Amniotic epithelial cell (primary cell): ENCODE measurements around the gene LDLR.
"Not testable (repeated sequence)": the region's sequence is repeated elsewhere in the genome, so short reads cannot be mapped to it uniquely, and the experiment has no call there.

Experiments used
- DNase-seq: peaks from one replicate; pipeline ENCODE4 v3.0.0-alpha.2; 2010; ENCODE audit warnings: low read depth

The LDLR gene

DNA sequence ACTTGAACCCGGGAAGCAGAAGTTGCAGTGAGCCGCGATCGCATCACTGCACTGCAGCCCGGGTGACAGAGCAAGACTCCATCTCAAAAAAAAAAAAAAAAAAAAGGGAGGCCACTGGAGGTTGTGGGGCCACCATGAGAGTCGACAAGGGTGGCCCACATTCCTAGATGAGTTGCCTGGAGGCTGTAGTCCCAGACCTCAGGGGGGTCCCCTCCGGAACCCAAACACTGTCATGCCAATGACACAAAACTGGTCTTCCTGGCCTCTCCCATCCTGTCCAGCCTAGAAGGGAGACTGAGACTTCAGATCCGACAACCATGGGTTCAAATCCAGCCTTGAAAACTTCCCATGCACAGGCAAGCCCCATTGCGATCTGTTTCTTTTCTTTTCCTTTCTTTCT is 51.6 kb downstream of the LDLR start:
- no peak for DNase-seq

DNA sequence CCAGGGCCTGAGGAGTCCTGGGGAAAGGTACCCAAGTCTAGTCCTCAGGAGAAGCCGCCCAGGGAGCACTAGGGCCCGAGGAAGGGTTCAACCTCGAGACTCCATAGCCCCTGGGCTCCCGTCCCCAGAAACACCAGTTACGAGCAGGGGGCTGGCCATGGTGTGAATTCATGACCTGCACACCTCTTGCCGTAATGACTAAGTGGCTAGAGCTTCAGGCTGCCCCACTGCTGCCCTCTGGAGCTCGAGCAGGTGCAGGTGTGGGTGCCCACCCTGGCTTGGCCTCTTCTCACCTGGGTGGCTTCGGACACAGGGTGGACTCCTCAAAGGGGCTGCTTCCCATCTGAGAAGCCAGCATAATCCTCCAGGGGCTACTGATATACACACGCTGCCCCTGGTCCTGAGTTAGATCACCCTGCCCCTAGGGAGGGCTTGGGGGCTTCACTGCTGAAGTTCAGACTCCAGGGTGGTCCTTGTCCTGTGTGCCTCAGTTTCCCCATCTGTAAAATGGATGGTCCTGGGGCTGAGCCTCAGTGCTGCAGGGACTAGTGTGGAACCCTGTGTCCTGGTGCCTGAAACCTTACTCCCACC is 52.8 kb downstream of the LDLR start:
- DNase-seq = no peak

DNA sequence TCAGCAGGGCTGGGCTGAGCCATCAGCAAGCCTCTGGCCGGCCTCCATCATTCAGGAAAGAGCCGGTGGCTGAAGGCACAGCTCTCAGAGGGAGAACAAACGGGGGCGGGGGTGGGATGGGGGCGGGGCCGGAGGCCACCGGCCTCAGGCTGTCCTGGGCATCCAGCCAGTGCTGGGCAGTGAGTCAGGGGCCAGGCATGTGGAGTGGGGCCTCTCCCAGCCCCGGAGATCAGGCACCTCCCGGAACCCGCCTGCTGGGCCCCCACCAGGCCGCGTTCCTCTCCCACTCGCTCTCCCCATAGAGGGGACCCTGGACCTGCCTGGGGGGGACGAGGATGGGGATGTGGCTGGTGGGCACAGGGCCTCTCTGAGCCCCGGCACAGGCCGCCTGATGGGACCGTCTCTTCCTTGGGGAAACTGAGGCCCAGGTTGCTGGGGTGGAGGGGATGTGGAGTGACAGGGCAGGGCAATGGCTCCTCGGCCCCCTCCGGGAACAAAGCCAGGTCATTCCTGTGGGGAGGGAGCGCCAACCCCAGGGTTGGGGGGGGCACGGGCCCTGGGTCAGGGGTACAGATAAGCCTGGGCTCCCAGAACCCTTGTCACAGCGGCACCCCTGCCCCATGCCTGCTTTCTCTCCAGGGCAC is 53.4 kb downstream of the LDLR start:
- peak; percentile 94 for DNase-seq

DNA sequence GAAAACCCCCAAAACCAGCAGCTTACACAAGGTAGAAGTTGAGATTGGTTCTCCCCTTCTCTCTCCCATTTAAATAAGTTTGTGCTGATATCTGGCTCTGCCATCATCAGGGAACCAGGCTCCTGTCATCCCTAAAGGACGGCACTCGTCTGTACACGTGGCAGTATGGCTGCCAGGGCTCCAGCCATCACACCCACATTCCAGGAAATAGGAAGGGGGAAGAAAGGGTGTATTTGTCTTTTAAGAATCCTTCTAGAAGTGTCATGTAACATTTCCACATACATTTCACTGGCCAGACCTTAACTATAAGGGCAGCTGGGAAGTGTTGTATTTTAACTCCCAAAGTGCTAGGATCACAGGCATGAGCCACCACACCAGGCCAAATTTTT is 56.3 kb downstream of the LDLR start:
- DNase-seq = no peak

DNA sequence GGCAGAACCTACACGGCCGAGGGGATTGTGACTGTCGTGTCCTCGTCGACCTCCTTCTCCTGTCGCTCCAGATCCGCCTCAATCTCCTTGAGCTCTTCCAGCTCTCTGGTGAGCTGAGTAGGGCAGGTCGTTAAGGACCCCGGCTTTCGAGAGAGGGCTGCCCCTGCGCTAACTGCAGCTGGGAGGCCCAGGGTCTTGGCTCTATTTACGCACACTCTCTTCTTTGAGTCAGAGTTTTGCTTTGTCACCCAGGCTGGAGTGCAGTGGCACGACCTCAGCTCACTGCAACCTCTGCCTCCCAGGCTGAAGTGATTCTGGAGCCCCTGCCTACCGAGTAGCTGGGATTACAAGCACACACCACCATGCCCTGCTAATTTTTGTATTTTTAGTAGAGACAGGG is 58.7 kb downstream of the LDLR start:
- DNase-seq = no peak

DNA sequence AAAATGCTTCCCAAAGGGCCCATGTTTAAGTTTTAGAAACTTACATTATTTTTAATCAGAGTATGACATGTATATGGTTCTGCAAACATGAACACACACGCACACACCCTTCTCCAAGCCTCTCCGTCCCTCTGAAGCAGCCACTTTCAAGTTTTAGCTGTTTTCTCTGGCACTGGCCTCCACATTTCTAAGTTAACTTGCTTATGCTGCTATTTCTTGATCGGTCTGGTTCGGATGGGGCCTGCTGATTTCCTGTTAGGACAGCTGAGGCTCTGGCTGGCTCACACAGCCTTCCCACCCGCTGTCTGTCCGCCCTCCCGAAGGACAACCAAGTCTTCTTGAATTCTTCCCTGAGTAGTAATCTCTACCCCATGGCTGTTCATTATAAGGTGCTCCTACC is 61.9 kb downstream of the LDLR start:
- no peak for DNase-seq

DNA sequence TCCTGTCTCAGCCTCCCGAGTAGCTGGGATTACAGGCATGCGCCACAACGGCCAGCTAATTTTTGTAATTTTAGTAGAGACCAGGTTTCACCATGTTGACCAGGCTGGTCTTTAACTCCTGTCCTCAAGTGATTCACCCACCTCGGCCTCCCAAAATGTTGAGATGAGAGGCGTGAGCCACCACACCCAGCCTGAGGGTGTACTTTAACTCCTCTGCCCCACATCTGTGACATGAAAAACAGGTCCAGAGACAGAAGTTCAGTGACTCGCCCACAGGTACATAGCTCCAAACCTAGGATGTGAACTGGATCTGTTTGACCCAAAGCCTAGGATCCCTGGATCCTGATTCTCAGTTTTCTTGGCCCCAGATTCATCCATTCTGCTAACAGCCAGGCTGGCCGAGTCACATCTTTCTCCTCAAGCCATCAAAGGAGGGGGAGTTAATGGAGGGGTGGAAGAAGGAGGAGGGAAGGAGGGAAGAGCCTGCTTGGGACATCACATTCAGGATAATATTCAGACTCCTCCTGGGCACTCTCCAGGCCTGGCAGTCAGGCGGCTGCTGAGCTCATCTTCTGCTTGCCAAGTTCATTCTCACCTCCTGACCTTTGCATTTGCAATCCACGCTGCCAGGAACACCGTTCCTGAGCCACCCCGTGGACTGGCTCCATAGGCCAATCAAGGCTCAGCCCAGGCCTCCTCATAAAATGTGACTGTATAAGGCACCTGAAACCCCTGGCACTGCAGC is 63.2 kb downstream of the LDLR start:
- peak; percentile 93 for DNase-seq

DNA sequence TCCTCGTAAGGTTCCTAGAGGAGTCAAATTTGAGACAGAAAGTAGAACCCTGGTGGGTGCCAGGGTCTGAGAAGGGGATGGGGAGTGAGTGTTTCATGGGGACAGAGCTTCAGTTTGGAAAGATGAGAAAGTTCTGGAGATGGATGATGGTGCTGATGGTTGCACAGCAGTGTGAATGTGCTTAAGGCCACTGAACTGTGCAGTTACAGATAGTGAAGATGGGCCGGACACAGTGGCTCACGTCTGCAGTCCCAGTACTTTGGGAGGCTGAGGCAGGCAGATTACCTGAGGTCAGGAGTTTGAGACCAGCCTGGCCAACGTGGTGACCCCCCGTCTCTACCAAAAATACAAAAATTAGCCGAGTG is 65.4 kb downstream of the LDLR start:
- no peak for DNase-seq

DNA sequence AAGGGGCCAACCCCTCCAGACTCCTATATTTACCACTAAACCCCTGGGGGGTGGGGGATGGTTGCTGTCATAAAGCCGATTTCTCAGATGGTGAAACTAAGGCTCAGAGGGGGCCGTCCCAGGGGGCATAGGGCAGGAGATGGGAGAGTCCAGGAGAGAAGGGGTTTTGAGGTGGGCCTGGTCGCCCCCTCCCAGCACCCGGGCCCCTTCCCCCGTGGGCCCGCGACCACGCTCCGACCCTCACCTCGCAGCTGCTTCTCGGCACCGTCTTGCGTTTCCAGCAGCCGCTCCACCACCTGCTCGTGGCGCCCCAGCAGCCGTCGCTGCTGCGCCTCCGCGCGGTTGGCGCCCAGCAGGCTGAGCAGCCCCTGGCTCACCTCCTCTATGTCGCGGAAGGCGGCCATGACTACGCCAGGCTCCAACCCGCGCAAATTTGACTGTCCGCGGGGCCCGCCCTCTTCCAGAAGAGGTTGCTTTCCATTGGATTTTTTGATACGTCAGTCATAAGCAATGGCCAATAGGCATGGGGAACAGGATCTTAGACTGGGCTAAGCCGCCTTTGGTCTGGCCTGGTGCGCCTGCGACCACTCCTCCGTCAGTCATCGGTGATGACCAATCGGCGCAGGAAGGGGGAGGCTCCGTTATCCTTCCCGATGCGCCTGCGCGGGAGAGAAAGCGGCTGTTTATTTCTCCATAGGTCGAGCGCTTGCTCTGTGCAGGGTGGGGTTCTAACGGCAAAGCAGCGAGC is 66.3 kb downstream of the LDLR start, which contains the start of gene SPC24:
SPC24 (minus strand) TSS at position 410 of the 748 bp plus-strand sequence; CDS start at position 404, 6 bp downstream.
- peak; percentile 98 for DNase-seq

DNA sequence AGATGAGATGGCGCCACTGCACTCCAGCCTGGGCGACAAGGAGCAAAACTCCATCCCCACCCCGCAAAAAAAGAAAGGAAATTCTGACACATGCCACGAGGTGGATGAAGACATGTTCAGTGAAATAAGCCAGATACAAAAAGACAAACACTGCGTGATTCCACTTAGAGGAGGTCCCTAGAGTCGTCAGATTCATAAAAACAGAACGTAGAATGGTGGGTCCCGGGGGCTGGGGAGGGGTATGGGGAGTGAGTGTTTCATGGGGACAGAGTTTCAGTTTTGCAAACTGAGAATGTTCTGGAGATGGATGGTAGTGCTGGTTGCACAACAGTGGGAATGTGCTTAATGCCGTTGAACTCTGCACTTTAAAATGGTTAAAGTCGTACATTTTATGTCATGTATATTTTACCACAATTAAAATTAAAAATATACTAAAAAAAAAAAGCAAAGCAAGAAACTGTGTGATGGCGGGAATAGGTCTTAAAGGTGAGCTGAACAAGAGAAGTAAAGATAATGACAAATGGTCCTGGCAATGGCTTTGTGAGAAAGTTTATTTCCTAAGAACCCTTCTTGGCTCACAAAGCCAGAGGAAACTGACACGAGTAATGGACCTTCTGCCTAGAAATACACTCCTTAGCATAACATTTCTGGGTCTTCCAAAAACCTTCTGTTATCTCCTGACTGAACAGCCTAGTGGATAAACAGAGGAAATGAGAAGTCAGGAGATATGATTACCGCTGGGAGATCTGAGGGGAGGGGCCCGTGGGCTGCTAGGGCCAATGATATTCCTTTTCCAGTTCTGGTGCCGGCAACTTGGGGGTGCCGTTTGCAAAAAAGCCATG is 70.6 kb downstream of the LDLR start:
- DNase-seq = peak; percentile 81

DNA sequence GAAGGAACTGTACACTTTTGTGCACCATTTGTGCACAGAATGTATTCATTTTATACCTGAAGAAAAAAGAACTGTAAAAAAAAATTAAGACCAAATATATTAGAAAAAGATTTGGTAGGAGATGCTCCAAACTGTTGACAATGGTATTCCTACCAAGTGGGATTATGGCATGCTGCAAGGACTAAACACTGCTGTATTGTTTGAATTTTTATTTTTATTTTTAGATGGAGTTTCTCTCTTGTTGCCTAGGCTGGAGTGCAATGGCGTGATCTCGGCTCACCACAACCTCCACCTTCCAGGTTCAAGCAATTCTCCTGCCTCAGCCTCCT is 71.1 kb downstream of the LDLR start:
- not testable (repeated sequence) for DNase-seq

DNA sequence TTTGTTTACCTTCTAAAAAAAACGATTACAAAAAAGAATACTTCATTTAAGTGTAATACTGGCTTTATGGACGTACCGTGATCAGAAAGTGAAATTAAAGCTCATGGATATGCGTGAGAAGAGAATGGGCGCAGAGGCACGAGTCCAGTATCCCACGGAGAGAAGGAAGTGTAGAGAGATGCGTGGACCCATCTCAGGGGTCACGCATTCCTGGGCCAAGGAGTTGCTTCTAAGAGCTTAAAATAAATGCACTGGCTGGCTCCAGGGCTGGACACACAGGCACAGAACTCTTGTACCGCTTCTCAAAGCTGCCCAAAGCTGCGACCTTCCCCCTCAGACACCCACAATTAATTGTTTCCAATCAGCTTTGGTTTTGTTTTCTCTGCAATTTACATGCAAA is 75.0 kb downstream of the LDLR start:
- DNase-seq = no peak

DNA sequence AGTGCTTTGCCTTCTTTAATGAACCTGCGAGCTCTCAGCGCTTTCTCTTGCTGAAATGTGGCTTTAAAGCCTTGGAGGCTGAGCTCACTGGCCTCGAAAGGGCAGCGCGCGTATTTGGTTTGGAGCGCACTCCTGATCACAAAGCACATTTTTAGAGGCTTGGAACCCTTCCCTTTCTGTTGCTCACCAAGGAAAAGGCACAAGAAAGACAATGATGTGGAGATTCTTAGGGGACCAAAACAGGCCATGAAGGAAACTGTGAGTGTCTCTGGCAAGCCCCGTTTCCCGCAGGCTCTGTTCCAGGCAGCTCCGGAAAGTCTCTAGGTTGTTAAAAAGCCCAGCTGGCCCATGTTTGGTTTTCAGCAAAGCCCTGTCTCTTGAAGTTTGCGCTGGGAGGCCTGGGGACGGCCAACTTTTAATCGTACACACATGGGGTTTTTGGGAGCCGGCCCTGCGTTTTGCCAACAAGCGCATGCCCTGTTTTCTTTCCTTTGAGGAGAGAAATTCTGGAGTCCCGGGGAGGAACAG is 75.7 kb downstream of the LDLR start:
- no peak for DNase-seq

DNA sequence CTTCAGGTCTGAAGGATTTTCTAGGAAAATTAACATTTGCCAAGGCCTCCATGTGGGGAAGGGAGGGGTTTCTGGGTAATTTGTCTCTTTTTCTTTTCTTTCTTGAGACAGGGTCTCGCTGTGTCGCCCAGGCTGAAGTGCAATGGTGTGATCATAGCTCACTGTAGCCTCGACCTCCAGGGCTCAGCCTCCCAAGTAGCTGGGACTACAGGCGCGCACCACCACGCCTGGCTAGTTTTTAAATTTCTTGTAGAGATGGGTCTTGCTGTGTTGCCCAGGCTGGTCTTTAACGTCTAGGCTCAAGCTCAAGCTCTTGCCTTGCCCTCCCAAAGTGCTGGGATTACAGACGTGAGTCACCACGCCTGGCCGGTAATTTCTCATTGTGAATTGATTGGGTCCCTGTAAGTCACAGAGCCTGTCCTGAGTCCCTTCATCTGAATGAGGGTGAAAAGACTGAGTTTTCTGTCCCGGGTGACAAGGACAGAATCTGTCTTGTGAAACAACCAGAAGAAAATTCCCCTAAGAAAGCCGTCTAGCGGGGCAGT is 76.3 kb downstream of the LDLR start:
- no peak for DNase-seq

DNA sequence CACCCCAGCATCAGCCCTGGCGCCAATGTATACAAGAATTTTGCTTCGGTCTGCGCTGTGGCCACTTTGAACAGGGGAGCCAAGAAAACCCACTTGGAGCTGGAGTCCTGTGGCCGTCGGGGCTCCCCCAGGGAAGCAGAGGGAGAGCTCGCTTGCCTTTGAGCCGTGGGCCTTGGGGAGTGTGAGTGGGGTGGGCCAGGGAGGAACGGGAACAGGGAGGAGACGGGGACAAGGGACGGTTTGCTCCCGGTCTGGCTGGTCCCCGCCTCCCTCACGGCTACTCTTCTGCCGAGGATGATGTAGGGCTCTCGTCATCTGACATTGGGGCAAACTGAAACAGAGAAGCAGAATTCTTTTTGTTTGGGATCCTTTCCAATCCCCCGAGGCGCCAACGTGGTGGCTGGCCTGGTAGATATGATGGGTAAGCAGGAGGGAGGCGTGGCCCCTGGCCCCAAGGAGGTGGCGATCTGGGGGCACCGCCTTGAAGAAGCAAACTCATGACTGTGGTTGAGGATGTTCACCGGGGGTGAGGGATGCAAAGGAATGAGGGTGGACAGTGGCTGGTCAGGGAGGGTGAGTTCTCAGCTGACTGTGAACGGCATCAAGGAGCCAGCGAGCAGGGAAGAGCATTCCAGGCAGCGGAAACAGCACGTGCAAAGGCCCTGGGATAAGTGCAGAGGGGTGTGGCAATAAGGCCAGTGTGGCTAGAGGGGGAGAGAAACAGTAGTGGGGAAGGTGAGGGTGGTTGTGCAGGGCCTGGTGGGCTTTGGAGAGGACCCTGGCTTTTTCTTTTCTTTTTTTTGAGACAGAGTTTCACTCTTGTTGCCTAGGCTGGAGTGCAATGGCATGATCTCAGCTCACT is 77.2 kb downstream of the LDLR start:
- no peak for DNase-seq

DNA sequence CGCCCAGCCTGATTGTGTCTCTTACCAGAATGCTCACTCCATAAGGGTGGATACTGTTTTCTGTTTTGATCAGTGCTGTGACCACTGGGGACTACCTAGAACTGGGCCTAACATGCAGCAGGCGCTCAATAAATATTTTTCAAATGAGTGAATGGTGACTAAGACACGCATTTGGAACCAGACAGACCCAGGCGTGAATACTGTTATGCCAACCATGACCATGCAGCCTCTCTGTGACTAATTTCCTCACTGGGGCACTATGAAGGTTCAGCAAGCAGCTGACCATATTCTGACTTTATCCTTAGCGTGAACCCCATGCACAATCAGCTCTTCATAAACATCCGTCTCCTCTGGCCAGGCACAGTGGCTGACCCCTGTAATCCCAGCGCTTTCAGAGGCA is 79.3 kb downstream of the LDLR start:
- peak; percentile 94 for DNase-seq

DNA sequence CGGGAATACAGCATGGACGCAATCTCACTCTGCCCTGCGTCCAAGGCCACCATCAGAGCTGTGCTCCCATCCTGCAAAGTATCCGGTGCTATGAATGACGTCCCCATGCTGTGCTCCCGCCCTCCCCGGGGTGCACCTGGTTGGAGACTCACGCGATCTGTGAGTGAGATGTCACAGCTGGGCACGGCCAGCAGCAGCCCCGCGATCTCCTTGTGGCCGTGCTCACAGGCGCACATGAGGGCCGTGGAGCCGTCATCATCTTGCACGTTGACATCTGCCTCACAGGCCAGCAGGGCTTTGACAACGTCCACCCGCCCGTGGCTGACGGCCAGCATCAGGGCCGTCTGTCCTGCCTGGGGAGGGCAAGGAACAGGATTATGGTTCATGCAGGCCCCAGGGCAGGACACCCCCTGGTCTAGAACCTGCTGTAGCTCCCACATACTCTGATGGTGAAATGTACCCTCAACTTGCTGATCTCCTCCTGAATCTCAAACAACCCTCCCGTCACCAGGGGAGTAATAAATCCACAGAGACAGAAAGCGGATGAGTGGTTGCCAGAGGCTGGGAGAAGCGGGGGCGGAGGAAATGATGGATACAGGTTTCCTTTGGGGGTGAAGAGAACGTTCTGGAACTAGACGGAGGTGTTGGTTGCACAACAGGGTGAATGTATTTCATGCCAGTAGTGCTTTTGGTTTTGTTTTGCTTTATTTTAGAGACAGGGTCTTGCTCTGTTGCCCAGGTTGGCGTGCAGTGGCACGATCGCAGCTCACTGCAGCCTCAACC is 80.8 kb downstream of the LDLR start:
- peak; percentile 96 for DNase-seq

DNA sequence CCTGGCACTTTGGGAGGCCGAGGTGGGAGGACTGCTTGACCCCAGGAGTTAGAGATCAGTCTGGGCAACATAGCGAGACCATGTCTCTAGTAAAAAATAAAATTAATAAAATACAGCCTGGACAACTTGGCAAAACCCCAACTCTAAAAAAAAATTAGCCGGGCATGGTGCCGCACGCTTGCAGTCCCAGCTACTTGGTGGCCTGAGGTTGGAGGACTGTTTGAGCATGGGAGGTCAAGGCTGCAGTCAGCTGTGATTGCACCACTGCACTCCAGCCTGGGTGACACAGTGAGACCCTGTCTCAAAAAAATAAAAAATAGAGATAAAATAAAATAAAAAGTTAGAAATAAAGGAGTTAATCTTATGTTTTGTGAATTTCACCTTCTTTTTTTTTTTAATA is 81.9 kb downstream of the LDLR start:
- no peak for DNase-seq

DNA sequence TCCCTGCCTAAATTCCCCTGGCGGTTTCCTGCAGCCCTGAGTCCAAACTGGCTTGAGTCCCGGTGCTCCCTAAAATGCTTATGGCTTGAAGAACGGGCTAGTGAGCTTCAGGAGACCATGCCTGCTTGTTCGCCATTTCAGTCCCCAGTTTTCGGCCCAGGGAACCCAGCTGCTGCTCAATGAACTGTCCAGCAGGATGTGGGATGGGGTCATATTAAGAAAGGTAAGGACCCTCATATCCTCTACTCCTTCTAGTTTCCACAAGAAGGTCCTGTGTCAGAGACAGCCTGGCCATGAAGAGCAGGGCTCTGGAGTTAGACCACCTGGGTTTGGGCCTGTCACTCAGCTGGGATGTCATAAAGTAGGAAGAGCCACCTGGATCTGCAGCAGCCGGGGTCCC is 83.3 kb downstream of the LDLR start:
- DNase-seq = no peak
